NB4 (cell line): ENCODE measurements around the gene PARD3.

Experiments
- MYC ChIP-seq: IDR thresholded peaks from 2 replicates; pipeline ENCODE4 v1.6.1; 2011; ENCODE audit warnings: low read depth, low read length
- POLR2A ChIP-seq: IDR thresholded peaks from 2 replicates; pipeline ENCODE4 v1.6.1; 2011; ENCODE audit warnings: mild to moderate bottlenecking; ENCODE audit not compliant: insufficient read length; ENCODE audit errors: extremely low read depth
- TF ChIP-seq, protein P1 (sequence below): IDR thresholded peaks from one replicate; pipeline ENCODE4 v1.5.1; 2012; ENCODE audit warnings: low read depth, low read length

GRCh38 chr10:34397324-34397723 lies 417.8 kb downstream of the PARD3 start:
- TF ChIP-seq, protein P1, sequence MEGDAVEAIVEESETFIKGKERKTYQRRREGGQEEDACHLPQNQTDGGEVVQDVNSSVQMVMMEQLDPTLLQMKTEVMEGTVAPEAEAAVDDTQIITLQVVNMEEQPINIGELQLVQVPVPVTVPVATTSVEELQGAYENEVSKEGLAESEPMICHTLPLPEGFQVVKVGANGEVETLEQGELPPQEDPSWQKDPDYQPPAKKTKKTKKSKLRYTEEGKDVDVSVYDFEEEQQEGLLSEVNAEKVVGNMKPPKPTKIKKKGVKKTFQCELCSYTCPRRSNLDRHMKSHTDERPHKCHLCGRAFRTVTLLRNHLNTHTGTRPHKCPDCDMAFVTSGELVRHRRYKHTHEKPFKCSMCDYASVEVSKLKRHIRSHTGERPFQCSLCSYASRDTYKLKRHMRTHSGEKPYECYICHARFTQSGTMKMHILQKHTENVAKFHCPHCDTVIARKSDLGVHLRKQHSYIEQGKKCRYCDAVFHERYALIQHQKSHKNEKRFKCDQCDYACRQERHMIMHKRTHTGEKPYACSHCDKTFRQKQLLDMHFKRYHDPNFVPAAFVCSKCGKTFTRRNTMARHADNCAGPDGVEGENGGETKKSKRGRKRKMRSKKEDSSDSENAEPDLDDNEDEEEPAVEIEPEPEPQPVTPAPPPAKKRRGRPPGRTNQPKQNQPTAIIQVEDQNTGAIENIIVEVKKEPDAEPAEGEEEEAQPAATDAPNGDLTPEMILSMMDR: no peak
- TF ChIP-seq MYC (no peak), POLR2A (no peak)
